Hair follicle dermal papilla cell (primary cell): ENCODE results near the gene LTC4S. TPM values are rescaled to one million over a fixed set of nuclear protein-coding genes. Genes with fewer than 3 reads are reported as not detected.

Experiments
- small RNA-seq: library from RNA; depleted of rRNA; stranded (forward); fragments of <200 nt; gene quantifications from one replicate; pipeline ENCODE3, GENCODE V24; 2012
- total RNA-seq: library from RNA; depleted of rRNA; stranded (reverse); fragments of >200 nt; gene quantifications from 2 replicates; pipeline ENCODE4 v1.2.3, GENCODE V29; 2012

The LTC4S gene
- total RNA-seq: 1.6 and 2.2 TPM in 2 replicates

GRCh38 chr5:179793468-179794139 is at the start of gene LTC4S:
LTC4S (plus strand) TSS chr5:179793986; CDS start chr5:179794081, 95 bp downstream.

GRCh38 chr5:179806250-179807048 is 12.7 kb downstream of the LTC4S start, which contains the start of gene MGAT4B:
MGAT4B (minus strand) TSS chr5:179806866; CDS start chr5:179806583, 283 bp downstream.

GRCh38 chr5:179820483-179821297 is 26.9 kb downstream of the LTC4S start, which contains the start of gene SQSTM1:
SQSTM1 (plus strand) TSS chr5:179820905; CDS start chr5:179820937, 32 bp downstream.

Small RNA genes within 50 kb of the gene (small RNA-seq; reads per million reads assigned to genes)
- gene MIR1229: not detected

Other genes starting within 250 kb of the LTC4S start
- 42.4 and 45.8 TPM in 2 replicates for gene RUFY1, start 243.4 kb upstream of the LTC4S start, total RNA-seq
- 234 and 341 TPM in 2 replicates for gene HNRNPH1, start 170.3 kb upstream of the LTC4S start, total RNA-seq
- gene CBY3, start 113.0 kb upstream of the LTC4S start, total RNA-seq: not detected in 2 replicates
- gene CANX, start 95.0 kb upstream of the LTC4S start, total RNA-seq: 551 and 639 TPM in 2 replicates
- gene MAML1, start 61.2 kb upstream of the LTC4S start, total RNA-seq: 12.9 and 16.2 TPM in 2 replicates
- 82.0 and 88.6 TPM in 2 replicates for gene MGAT4B, start 12.9 kb downstream of the LTC4S start, total RNA-seq
- gene SQSTM1, start 26.9 kb downstream of the LTC4S start, total RNA-seq: 616 and 684 TPM in 2 replicates
- 7.0 and 10.4 TPM in 2 replicates for gene MRNIP, start 64.8 kb downstream of the LTC4S start, total RNA-seq
- gene TBC1D9B, start 113.9 kb downstream of the LTC4S start, total RNA-seq: 70.9 and 91.5 TPM in 2 replicates